Dedifferentiated amniotic fluid mesenchymal stem cell (primary cell): Measurements from ENCODE around the gene HOXB1.
"Not testable (repeated sequence)": the region's sequence is repeated elsewhere in the genome, so short reads cannot be mapped to it uniquely, and the experiment has no call there.

ENCODE experiments used
- DNase-seq: peaks from one replicate; pipeline ENCODE4 v3.0.0-alpha.2; 2016; ENCODE audit errors: extremely low spot score

Gene HOXB1

GRCh38 chr17:48519427-48519826 is 11.4 kb downstream of the HOXB1 start:
- no peak for DNase-seq

- no peak for DNase-seq
Measured at GRCh38 chr17:48517478-48517877, 13.3 kb downstream of the HOXB1 start.

- DNase-seq = no peak
Measured at GRCh38 chr17:48515925-48516900, 14.6 kb downstream of the HOXB1 start.

DNA sequence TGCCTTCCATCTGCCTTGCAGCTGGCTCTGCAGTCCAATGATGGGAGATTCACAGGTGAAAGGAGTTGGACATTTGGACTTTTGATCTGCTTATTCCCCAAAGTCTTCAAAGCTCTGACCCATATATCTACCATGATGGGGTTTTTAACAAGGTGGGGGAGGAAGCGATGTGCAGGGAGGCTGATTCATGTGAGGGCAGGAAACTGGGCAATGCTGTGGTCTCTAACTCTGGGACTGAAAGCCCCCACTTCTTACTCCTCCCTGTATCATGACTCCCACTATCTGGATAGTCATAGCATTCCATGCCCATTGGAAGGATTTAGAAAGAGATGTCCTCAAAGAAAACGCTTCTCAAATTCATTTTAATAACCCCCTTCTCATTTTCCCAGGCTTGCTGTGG is 16.3 kb downstream of the HOXB1 start:
- DNase-seq = no peak

- DNase-seq = no peak
Measured at GRCh38 chr17:48513666-48514455, 16.9 kb downstream of the HOXB1 start.

DNA sequence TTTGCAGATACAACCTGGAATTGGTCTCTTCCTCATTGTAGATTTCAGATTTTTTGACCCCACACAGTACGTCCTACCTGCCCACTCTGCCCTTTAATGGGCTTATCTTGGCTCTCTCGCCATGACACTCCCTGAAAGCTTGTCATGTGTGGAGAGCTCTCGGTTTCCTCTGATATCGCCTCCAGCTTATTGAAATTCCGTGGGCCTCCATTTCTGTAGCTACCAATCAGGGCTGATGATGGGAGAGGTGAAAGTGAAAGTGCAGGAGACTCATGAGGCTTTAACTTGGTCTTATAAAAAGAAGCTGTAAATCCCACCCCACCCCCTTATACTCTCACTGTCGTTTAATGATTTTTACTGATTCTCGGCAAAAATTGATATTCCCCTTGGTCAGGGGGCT is 17.7 kb downstream of the HOXB1 start:
- DNase-seq = no peak

GRCh38 chr17:48510761-48511604 is 19.8 kb downstream of the HOXB1 start:
- no peak for DNase-seq

DNA sequence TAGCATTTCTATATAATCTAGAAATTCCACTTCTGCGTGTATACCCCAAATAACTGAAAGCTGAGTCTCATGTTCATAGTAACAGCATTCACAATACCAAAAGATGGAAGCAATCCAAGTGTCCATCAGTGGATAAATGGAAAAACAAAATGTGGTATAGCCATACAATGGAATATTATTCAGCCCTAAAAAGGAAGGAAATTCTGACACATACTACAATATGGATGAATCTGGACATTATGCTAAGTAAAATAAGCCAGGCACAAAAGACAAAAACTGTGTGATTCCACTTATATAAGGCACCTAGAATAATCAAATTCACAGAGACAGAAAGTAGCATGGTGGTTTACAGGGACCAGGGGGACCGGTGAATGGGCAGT is 20.4 kb downstream of the HOXB1 start:
- DNase-seq = no peak

- DNase-seq = not testable (repeated sequence)
Measured at GRCh38 chr17:48509708-48510107, 21.1 kb downstream of the HOXB1 start.

DNA sequence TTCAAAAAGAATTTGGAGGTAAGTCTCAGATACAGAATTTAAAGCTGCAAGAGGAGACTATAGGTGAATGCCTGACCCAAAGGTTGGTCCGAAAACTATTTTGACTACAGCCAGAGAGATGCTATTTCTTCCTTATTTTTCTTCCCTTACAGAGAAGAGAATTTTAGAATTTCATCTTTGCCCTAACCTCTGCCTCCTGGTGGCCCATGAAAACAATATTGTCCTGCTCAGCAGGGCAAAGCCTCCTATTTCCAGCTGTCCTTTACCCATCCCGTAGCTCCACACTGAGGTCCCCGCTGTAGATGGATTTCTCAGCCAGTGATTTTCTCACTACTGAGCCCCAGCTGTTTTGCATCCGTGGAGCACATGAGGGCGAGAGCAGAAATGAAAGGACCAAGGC is 24.6 kb downstream of the HOXB1 start:
- DNase-seq = no peak

- no peak for DNase-seq
Measured at GRCh38 chr17:48505788-48506187, 25.0 kb downstream of the HOXB1 start.

GRCh38 chr17:48504953-48505352 is 25.9 kb downstream of the HOXB1 start:
- DNase-seq = no peak

DNA sequence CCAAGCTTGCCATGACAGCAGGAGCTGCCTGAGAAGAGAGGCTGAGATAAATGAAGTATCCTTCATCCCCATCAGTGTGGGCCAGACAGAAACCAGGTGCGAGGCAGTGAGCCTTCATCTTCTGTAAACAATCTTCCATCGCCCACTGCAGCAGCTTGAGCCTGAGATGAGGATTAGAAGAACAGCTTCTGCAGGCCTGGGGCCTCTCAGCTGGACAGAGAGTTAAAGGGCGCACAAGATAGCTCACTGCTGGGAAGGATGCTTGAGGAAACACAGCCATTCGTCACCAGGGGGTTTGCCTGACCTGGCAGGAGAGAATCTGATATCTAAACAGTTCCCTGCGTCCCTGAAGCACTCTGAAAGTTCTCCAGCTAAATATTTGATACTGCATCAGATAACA is 27.1 kb downstream of the HOXB1 start:
- no peak for DNase-seq

- DNase-seq = no peak
Measured at GRCh38 chr17:48502901-48503300, 27.9 kb downstream of the HOXB1 start.

- no peak for DNase-seq
Measured at GRCh38 chr17:48502312-48502711, 28.5 kb downstream of the HOXB1 start.

DNA sequence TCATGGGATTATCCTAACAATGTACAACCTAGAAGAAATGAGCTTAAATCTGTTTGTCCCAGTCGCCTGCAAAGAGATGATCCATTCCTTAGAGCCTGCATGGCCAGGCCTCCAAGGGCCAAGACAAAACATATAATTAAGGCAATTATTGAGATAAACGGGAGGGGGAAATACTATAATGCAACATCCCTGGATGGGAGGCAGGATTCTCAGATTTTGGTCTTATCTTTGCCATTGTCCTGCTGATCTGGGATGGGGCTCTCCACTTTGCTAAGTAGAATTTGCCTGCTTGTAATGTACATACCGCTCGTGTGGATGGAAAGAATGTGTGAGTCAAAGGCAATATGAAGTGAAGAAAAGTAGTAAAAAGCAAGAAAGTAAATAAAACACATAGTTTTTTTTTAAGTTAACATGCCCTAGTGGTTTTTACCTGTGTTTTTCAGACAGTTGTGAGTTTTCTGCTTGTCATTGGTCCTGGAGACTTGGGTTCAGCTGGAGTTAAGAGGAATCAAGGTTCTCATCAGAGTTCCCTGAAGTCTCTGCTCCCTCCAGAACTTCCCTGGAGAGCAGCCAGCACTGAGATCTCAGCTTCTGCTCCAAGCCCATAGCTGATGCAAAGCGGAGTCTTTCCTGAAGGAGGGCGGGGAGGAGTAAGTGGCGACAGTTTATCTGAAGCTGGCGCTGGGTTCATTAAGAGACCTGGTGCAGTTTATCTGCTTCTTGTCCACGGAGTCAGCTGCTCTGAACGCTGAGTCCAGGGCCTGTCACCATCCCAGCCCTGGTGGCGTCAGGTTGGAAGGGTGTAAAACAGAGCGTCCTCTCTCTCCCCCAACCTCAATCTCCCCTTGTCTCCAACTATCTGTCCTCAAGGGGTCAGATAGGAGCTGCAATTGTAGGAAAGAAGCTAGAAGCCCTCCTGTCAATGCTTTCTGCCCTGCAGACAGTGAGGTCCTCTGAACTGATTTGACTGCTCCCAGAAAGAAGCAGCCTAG is 30.1 kb downstream of the HOXB1 start:
- no peak for DNase-seq

- DNase-seq = no peak
Measured at GRCh38 chr17:48499735-48500434, 30.9 kb downstream of the HOXB1 start.

DNA sequence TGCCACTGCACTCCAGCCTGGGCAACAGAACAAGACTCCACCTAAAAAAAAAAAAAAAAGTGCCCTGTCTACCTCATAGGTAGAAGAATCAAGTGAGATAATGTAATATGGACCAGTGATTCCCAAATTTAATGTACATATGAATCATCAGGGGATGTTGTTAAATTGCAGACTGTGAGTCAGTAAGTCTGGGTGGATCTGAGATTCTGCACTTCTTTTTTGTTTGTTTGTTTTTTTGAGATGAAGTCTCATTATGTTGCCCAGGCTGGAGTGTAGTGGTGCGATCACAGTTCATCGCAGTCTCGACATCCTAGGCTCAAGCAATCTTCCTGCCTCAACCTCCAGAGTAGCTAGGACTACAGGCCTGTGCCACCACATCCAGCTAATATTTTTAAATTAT is 31.6 kb downstream of the HOXB1 start:
- DNase-seq = no peak

GRCh38 chr17:48498164-48498850 is 32.5 kb downstream of the HOXB1 start:
- no peak for DNase-seq
